Mammary epithelial cell (primary cell): Measurements from ENCODE around the gene CD58.

Experiments
- CTCF ChIP-seq, 2 donors: IDR thresholded peaks in 1 of 2; conservative IDR thresholded peaks in 1 of 2; 2 replicates each; pipeline ENCODE4 v1.5.1; 2011 to 2012; ENCODE audit warnings: inconsistent platforms in 2 of 2, low read length in 2 of 2, mild to moderate bottlenecking in 2 of 2, control low read depth in 1 of 2, low read depth in 1 of 2; ENCODE audit not compliant: insufficient read depth in 1 of 2; ENCODE audit errors: extremely low read depth in 1 of 2
- EZH2 ChIP-seq: IDR thresholded peaks from 2 replicates; pipeline ENCODE4 v1.6.1; 2012; ENCODE audit warnings: low read length, inconsistent platforms, borderline replicate concordance

DNA sequence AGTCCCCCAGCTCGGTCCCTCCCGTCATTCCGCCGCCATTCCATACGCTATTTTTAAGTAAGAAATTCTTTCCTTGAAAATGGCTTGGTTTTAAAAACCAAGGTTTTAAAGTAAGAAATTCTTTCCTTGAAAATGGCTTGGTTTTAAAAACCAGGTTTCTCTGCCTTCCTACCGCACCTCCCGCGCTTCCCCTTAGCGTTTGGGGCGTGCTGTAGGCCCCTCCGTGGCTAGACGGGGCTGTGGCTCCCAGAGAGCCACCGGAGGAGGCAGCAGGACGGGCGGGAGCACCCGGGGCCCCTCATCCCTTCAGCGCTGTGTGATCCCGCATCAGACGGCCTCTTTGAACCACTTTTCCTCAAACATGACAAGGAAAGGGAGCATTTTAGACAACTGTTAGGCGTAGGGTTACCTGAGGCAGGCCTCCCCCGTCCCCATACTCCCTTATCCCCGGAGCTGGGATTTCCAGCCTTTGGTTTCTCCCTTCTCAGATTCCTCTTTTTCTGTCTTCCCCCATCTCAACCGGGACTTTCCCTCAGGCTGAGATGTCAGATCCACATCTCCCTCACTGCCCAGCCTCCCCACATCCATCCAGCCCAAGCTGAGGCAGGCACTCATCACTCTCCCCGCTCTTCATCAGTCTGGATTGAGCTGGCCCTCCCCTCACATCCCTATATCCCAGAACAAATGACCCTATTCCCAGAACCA lies 541 bp upstream of the CD58 start:
- TF ChIP-seq CTCF (conservative IDR thresholded peaks at IDR 0.05 in 1 of 2, IDR thresholded peaks at IDR 0.05 in 1 of 2; ENCODE audit: extremely low read depth in 1 of 2, insufficient read depth in 1 of 2, low read depth in 1 of 2, low read length in 2 of 2) (no peak), EZH2 (no peak)
